ENCODE data around the gene BMAL1. TPM values are rescaled to one million over a fixed set of nuclear protein-coding genes. Genes with fewer than 3 reads are reported as not detected.

Gene BMAL1
- total RNA-seq, 4 donors from 2014 or later: 19.4 to 87.5 (median 39.7) TPM

DNA sequence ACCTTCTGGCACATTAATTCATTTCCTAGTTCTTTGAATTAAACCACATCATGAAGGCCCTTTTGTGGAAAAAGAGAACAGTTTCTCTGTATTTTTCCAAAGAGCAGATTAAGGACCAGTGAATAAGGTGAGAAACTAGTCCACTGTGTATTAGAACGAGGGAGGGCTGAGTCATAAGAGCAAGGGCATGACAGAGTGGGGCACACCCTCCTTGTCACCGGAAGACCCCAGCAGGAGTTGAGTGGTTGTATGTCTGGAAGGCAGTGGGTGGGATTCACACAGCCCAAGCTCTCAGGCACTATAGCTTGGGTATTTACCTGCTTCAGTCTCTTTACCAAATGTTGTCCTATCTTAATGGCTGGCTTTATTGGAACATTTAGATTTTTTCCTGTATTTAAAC lies 86.8 kb downstream of the BMAL1 start:
- H3K27ac ChIP-seq: no peak overlapping the region
- no peaks in the 10 kb centered on the region for H3K9me3 ChIP-seq
- H3K4me1 ChIP-seq: no peaks in the 10 kb centered on the region
- no peak overlapping the region for H3K4me3 ChIP-seq
- H3K36me3 ChIP-seq: peaks cover 0 to 83% (median 0%) of the 10 kb centered on the region in 3 donors
- no peak for TF ChIP-seq POLR2A (IDR thresholded peaks at IDR 0.05)
- TF ChIP-seq, protein P1, sequence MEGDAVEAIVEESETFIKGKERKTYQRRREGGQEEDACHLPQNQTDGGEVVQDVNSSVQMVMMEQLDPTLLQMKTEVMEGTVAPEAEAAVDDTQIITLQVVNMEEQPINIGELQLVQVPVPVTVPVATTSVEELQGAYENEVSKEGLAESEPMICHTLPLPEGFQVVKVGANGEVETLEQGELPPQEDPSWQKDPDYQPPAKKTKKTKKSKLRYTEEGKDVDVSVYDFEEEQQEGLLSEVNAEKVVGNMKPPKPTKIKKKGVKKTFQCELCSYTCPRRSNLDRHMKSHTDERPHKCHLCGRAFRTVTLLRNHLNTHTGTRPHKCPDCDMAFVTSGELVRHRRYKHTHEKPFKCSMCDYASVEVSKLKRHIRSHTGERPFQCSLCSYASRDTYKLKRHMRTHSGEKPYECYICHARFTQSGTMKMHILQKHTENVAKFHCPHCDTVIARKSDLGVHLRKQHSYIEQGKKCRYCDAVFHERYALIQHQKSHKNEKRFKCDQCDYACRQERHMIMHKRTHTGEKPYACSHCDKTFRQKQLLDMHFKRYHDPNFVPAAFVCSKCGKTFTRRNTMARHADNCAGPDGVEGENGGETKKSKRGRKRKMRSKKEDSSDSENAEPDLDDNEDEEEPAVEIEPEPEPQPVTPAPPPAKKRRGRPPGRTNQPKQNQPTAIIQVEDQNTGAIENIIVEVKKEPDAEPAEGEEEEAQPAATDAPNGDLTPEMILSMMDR (IDR thresholded peaks at IDR 0.05): no peak
- no peaks in the 10 kb centered on the region for H3K27me3 ChIP-seq
- DNase-seq: no peak

DNA sequence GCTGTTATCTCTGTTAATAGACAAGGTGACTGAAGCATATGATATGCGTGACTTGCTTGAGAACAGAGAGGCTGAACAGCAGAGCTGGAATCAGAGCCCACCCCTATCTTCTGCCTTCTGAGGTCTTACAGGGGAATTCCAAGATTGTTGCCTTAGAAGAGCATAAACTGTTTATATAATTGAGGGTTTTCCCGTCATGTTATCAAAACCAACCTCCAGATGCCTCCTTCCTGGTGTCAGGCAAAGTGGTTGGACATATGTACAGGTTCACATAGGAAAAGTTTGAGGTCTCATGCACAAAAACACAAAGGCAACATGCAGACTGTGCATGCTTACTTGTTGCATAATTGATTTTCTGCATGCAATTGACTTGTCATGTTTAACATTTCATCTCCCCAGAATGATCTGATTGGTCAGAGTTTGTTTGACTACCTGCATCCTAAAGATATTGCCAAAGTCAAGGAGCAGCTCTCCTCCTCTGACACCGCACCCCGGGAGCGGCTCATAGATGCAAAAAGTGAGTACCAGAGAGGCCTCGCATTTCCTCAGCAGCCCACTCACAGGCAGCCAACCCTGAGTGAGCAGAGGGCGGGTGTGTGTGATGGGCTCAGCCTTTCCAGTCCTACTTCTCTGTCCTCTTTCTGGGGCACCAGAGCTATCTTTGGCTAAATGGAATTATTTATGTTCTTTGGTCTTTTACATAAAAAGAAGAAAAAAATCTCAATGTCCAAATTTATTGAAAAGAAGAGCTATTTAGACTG lies 88.9 kb downstream of the BMAL1 start:
- no peak for DNase-seq
- Histone ChIP-seq H3K27ac (no peak overlapping the region), H3K4me3 (no peak overlapping the region), H3K36me3 (peaks cover 0 to 83% (median 0%) of the 10 kb centered on the region in 3 donors), H3K27me3 (no peaks in the 10 kb centered on the region), H3K9me3 (no peaks in the 10 kb centered on the region), H3K4me1 (no peaks in the 10 kb centered on the region)
- TF ChIP-seq, protein P1 (IDR thresholded peaks at IDR 0.05): no peak
- no peak for TF ChIP-seq POLR2A (IDR thresholded peaks at IDR 0.05)

DNA sequence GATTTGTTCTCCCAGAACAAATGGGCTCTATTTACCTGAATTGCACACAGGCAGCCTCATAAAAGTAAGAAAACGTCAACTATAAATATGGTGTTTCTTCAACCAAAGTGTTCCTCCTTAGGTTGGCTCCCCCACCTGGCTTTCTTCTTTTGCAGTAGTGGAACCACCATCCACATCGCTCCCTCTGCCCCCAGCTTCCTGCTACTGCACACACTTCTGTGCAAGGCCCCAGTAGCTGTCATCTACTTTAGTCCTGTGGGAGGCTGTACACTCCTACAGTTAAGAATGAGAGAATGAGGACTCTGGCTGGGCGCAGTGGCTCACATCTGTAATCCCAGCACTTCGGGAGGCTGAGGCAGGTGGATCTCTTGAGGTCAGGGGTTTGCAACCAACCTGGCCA lies 89.5 kb downstream of the BMAL1 start:
- no peaks in the 10 kb centered on the region for H3K27me3 ChIP-seq

DNA sequence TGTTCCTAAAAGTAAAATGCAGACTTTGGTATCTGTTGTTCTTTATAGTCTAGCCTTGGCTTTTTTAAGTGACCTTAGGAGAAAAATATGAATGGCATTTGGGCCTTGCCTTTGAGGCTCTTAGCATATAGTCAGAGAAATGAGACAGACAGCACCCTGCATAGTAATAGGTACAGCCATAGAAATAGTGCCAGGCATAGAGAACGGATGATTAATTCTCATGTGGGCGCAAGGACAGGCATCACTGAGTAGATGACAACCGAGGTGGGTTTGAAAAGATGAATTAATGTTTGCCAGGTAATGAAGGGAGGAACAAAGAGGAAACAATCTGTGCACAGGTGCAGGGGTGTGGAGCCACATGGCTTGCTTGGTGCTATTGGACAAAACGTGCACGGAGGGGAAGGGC lies 90.5 kb downstream of the BMAL1 start:
- Histone ChIP-seq H3K4me1 (no peaks in the 10 kb centered on the region), H3K36me3 (peaks cover 0 to 92% (median 0%) of the 10 kb centered on the region in 3 donors), H3K9me3 (no peaks in the 10 kb centered on the region), H3K27me3 (no peaks in the 10 kb centered on the region), H3K4me3 (no peak overlapping the region), H3K27ac (no peak overlapping the region)
- no peak for DNase-seq
- no peak for TF ChIP-seq POLR2A (IDR thresholded peaks at IDR 0.05)
- TF ChIP-seq, protein P1 (IDR thresholded peaks at IDR 0.05): no peak

More for the DNA sequence above, 89.5 kb downstream of the BMAL1 start:
- Histone ChIP-seq H3K9me3 (no peaks in the 10 kb centered on the region), H3K4me1 (no peaks in the 10 kb centered on the region), H3K27ac (no peak overlapping the region), H3K4me3 (no peak overlapping the region), H3K36me3 (peaks cover 0 to 83% (median 0%) of the 10 kb centered on the region in 3 donors)
- no peak for DNase-seq
- no peak for TF ChIP-seq POLR2A (IDR thresholded peaks at IDR 0.05)
- TF ChIP-seq, protein P1 (IDR thresholded peaks at IDR 0.05): no peak

DNA sequence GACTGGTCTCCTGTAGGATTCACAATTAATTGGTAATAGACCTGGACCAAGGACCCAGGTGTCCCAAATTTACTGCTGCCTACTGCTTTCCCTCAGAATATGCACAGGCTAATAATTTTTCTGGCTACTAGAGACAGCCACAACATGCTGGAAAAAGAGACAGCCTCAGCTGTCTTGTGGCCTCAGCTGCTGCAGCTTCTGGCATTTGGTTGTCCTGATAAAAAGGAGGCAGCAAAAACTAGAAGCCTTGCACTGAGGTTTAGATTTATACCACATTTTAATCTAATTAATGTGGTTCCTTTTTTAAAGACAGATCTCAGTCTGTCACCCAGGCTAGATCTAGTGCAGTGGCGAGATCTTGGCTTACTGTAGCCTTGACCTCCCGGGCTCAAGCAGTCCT lies 95.6 kb downstream of the BMAL1 start:
- no peaks in the 10 kb centered on the region for H3K27me3 ChIP-seq
- no peak overlapping the region for H3K27ac ChIP-seq
- H3K9me3 ChIP-seq: no peaks in the 10 kb centered on the region
- TF ChIP-seq, protein P1 (IDR thresholded peaks at IDR 0.05): no peak
- TF ChIP-seq POLR2A (IDR thresholded peaks at IDR 0.05): no peak
- H3K4me3 ChIP-seq: no peak overlapping the region
- no peak for DNase-seq
- peaks cover 0 to 98% (median 0%) of the 10 kb centered on the region in 3 donors for H3K36me3 ChIP-seq
- H3K4me1 ChIP-seq: no peaks in the 10 kb centered on the region

Measured in Peyer's patch (tissue), 4 donors.